Activated CD4-positive, alpha-beta T cell treated with anti-CD3 and anti-CD28 coated beads, Interleukin-2, amount 50 U/mL, for 48 hours (primary cell): ENCODE results near the gene GALNT7.
"Not testable (repeated sequence)": the region's sequence is repeated elsewhere in the genome, so short reads cannot be mapped to it uniquely, and the experiment has no call there.

ENCODE experiments used
- DNase-seq, 2 experiments: peaks; one replicate each; pipeline ENCODE4 v3.0.0-alpha.2; 2020

Gene GALNT7

DNA sequence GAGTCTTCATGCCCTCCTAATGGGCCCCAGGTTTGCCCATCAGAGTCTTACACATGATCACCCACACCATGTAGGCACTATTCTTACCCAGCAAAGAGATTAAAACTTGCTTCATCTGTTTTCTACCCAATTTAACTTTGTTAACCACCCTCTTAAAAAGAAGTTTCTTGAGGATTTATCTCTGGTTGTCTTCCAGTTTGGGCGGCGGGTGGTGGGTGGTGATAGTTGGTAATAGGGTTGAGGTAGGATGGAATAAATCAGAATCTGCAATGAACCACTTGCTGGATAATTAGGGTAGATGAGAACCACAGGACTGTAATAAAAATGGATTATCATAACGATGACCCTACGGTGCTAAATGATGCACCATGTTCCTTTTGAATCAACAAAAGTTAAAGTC is 30.9 kb downstream of the GALNT7 start:
- no peak for DNase-seq

DNA sequence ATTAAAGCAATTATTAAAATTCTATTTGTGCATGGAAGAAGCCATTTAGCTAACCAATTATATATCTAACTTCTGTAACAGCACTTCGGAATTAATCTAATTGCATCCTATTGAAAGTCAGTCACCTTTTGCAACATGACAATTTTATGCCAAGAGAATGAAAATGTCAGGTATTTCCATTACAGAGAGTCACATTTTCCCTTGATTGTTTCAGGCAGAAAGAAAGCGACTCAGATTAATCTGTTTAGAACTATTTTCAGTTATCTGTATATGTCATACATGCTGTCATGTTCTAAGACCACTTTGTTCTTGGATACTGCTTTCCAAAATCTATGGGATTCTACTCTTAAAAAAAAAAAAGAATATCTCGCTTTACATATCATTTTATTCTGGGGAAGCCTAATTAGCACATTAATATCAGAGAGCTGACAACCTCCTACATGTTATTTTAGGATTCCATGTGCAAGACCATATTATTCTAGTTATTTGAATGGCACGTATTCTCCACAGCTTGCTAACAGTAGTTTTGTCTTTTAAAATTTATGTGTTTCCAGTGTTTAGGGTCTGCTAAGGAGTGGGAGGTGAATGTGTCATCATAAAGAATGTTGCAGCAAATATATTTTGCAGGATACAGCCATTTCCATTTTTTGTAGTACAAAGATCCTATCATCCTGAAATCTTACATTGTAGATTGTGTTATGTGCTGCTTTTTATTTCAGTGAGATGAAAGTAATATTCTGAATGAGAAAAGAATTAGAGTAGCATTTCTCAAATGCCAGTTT is 31.7 kb downstream of the GALNT7 start:
- DNase-seq: no peak

DNA sequence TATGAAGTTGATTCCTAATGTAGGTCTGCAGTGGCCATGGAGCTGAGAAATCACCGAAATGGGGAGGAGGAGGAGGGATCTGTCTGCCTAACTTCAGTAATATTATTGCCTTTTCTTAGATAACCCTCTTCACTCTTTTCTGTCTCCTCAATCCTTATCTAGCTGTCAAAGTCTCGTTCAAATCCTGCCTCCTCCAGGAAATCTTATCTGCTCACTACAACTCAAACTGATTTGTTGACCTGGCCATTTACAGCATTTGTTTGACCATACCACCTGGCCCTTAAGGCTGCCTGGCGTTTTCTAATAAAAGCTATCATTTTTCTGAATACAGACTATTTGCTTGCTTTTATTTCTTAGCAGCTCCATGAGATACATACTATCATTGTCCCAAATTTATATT is 33.8 kb downstream of the GALNT7 start:
- no peak for DNase-seq

DNA sequence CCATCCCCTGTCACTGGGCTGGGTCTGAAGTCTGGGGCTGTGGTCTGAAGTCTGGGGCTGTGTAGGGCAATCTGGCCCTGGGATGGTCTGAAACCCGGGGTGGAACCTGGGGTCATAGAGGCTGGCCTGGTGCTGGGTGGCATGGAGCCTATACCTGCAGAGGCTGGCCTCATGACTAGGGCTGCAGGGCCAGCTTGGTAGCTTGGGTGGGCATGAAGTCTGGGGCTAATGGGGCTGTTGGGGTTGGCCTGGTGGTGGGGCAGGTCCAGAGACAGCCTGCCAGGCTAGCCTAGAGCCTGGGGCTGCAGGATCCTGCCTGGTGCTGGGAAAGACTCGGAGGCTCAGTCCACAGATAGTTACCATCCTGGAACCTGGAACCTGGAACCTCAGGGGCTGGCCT is 37.0 kb downstream of the GALNT7 start:
- DNase-seq: no peak

DNA sequence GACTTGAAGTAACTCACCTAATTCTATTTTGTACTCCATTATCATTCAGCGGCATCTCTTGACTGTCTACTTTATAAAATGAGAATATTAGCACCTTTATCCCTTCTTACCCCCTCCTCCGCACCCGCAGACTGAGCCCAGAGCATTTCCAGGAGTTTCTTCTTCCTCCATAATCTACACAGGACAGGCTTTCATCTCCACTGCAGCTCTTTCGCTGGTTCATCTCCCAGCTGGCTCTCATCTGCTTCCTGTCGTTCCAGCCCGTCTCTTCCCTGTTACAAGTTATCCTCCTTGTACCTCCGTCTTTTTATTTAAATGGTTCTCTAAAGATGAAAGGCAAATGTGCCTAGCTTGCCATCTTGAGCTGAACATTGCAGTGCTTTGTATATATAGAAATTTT is 39.8 kb downstream of the GALNT7 start:
- DNase-seq: no peak

DNA sequence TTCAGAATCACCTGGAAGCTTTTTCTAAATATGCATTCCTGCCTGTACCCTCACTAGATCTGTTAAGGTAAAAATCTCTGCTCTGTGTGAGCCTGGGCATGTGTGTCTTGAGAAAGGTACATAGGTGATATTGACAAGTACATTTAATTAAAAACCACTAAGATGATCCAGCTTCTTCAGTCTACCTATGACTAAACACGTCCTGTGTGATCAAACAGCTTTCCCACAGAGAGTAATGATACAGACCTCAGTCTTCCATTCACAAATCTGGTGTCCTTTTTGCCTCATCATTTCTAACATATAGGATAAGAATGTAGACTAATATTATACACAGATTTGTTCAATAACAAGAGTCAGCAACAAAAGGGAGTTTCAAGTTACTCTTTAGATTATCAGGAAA is 42.6 kb downstream of the GALNT7 start:
- DNase-seq: no peak

DNA sequence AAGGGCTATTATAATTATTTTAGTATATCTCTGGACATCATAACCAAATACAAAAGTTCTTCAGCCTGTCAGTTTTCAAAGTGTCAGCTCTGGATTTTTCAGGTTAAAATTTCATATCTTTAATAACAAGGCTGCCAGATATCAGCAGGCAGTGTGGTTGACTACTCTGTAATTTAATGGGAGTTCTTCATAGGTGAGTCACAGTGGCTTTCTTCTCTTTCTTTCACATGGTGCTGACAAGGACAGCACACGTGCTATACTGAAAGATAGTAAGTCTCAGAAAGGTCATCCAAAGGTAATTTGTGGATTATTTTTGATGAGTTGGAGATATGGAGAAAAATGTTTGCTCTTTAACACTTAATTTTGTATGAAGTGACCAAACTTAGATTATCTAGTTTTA is 43.2 kb downstream of the GALNT7 start:
- DNase-seq: no peak

DNA sequence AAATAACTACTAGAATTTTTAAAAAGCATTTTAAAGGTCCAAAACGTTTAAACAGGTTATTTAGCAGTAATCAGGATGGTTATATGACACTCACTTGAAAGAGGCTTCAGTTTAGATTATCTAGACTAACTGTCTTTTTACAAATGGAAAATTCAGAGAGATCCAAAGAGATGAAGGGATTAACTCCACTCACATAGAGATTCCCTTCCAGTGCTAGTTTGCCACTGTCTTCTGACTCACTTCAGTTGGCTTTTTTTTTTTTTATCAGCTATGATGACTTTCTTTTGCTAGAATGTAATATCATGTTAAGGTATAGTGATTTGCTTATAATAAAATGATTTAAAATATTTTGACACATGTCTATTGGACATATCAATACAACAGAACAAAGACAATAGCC is 43.8 kb downstream of the GALNT7 start:
- no peak for DNase-seq

DNA sequence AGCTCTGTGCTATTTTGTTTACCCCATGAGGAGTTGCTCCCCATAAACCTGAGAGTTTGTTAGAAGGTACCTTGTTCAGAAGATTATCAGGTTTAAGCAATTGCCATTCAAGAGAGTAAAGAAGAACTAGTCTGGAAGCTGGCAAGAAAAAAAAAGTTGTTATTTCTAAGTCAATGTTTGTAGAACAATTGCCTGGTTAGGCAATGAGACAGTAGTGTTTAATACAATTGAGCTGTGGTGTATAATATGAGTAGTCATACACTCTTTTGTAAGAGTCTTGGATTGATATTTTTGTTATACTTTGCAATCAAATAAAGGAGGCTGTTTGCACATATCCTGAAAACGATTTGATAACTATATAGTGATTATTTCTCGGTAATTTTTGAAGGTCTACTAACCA is 44.7 kb downstream of the GALNT7 start:
- DNase-seq: no peak

DNA sequence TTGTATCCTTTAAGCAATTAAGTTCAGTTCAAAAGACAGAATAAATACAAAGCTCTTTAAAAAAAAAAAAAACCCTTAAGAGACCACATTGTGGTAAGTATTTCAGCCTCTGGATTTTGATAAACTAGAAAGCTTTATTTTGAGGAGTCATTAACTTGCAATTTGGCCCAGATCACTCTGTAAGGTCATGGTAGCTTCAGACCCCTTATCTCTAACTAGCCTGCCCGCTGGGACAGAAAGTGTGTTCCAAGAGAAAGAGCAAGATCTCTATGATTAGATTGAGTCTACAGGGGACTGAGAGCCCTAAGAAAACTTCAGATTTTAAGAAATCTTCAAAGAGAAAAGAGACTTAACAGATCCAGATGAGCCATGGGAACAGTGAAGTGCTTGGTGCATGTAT is 45.6 kb downstream of the GALNT7 start:
- no peak for DNase-seq

DNA sequence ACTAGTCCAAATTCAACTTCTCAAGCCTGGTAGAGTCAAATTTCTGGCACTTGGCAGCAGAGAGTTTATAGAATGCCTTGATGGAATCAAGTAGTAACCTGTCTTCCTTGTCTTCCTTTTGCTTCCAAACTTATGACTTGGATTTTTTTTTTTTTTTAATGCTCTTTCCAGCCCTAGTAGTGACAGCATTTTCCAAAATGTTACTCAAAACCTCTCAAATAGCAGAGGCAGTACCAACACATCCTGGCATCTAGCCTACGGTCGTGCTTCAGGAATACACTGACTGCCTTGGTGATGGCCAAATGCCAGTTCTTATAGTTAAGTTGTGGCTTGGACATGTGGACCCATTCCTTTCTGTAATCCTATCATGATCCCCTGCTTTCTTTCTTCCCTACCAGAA is 46.0 kb downstream of the GALNT7 start:
- DNase-seq: no peak

DNA sequence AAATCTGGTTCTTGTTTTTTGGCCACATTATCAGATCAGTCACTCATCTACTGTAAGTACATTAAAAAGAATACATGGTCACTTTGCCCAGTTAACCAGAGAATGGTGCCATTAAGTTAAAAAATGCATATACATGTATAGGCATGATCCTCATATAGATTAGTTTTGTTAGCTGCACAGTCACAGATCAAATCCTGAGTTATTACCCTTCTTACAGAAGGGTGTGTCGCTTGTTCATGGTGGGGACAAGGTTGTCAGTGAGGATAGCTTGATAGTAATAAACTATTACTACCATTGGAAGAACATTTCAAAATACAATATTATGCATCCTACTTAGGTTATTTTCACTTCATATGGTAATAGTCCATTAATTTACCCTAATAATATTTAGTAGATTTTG is 48.5 kb downstream of the GALNT7 start:
- DNase-seq: no peak

DNA sequence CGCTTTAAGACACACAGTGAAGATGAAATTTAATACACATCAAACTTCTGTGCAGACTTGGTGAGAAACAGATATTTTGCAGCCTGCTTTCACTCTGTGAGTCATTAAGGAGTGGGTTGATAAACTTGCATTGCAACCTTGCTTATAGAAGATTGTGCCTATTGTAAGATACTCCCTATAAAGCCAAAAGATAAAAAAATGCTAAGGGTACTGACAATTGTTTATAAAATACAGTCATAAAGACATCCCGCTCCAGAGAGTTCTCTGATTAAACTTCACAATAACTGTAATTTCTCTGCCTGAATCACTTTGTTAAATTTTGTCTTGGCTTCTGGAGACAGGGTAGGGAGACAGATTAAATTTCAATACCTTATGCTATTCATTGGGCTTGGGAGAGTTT is 49.1 kb downstream of the GALNT7 start:
- DNase-seq: no peak

DNA sequence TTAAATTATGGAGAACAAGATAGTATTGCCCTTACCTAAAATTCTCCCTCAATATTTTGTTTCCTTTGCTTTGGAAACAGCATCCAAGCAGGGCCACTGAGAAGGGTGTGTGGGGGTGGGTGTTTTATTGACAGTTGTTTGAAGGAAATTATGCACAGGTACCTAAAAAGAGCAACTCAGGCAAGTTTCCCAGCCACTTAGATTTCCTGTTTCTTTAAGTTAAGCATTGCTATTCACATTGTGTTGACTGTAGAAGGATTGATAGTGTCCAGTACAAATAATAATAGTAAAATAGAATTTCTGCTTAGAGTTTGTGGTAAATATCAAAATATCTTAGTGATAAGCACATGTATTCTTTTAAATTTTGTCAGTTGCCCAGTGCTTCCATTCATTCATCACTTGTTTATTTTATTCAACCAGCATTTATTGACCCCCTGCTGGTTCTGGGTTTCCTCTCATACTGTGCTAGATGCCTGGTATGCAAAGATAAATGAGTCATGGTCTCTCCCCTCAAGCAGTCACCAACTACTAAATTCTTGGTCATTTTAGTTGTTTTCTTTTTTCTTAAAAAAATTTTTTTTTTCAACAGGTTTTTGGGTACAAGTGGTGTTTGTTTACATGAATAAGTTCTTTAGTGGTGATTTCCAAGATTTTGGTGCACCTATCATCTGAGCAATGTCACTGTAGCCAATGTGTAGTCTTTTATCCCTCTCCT is 50.0 kb downstream of the GALNT7 start:
- no peak for DNase-seq

DNA sequence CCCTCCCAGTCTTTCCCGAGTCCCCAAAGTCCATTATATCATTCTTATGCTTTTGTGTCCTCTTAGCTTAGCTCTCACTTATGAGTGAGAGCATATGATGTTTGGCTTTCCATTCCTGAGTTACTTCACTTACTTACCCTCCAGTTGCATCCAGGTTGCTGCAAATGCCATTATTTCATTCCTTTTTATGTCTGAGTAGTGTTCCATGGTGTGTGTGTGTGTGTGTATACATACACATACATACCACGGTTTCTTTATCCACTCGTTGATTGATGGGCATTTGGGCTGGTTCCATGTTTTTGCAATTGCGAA is 50.5 kb downstream of the GALNT7 start:
- DNase-seq: not testable (repeated sequence)

DNA sequence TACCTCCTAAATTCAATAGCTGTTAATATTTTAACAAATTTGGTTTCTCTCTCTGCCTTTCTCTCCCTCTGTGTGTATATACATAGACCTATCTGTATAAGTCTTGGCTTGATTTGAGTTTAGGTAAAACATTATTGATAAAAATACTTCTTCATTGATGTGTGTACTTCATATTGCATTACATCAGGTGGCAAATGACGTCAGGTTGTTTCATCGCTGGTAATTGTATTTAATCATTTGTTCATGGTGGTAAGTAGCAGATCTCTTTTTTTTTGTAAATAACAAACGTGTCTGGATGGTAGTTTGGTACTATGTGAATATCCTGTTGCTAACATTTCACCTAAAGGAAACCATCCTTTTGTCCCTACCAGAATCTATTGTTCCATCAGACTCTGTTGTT is 55.1 kb downstream of the GALNT7 start:
- no peak for DNase-seq

DNA sequence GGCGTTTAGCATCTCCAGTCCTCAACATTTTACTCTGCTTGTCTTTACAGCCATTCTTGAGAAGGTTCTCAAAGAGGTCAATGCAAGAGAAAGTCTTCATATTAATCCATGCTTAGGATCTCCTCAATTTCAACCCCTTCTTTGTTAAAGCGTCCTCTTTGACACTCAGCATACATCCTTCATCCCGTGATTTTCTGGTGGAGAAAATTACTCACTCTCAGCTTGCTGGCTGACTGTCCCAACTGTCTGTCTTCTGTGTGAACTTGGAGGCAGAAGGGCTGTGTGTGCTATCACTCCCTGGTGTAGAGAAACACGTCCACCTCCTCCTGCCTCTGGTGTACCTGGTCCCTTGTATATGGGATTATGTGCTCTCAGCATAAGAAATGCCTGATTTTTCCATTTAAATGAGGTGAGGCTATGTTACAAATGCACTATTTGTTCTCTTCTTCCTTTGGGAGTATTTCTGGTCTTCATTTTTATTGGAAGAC is 57.8 kb downstream of the GALNT7 start:
- no peak for DNase-seq

DNA sequence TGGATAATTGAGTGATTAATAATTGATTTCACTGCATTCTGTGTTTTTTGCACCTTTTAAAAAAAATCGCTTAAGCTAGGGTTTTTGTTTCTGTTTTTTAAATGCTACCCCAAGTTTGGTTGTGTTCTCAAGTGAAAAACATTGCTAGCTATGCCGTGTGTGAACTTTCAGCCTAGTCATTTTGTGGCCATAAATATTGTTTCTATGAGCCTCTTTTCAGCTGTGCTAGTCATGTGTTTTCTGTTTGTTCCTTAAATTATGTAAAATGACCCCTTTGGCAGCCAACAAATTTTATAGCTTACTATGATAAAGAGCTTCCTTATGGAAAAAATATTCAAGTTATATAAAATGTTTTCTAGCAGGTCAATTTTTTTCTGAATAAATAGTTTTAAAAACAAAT is 59.1 kb downstream of the GALNT7 start:
- no peak for DNase-seq

DNA sequence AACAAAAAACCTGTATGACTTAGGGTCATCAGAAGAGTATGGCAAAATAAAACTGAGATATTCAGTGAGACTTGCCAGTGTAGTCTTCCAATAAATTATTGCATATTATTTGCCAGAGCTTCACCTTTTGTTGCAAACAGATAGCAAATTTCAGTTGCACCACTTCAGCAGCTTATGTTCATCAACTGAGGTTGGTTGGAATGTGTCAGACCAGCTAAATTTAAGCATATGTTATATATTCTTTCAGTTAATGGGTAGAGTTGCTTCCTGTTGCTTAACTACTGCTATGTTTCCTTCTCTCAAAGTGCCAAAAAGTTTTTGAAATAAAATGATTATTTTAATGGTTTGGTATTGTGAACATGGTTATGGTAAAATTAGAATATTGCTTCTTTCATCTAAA is 61.5 kb downstream of the GALNT7 start:
- DNase-seq: no peak

DNA sequence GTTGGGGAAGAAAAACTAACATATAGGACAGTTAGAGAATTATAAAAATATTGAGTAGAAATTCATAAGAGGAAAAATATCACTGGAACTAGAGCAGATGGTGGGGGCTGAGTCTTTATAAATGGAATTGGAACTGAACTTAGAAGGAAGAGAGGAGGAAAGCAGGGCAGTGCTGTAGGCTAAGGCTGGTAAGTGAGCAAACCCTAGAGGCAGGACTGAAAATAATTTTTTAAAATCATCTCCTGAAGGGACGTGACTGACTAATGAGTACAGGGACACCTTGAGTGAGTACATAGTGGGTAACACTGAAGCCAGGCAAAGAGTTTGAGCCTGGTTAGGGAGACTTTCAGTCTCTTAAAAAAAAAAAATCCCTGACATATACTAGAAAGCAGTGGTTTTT is 63.3 kb downstream of the GALNT7 start:
- DNase-seq: no peak

DNA sequence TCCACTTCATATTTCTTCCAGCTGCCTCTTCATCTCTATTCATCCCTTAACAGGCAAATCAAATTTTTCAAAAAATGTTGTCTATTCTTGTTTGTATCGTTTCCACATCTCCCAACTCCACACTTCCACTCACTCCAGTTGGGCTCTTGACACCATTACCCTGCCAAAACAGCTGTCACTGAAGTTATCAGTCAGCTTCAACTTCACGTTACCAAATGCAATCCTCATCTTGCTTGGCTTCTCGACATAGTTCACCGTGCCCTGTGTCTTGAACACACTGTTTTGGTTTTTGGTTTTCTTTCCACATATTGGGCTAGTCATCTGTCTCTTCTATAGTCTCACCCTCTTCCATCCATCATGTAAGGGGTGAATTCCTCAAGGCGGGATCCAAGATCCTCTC is 65.2 kb downstream of the GALNT7 start:
- no peak for DNase-seq

DNA sequence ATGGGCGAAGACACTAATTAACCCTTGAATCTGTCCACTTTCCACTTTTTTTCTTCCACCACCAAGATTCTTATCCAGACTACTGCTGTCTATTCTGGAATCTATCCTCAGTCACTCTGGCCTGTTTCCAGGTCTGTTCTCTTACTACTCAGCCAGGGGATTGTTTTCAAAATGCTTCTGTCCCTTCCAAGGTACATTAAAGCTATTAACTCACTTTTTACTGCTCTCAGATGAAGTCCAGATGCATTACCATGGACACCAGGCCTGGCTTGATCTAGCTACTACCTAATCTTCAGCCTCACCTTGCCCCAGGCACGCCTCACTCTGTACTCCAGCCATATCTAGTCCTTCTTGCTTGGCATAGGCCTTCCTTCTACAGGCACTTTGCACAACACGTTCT is 66.4 kb downstream of the GALNT7 start:
- no peak for DNase-seq

DNA sequence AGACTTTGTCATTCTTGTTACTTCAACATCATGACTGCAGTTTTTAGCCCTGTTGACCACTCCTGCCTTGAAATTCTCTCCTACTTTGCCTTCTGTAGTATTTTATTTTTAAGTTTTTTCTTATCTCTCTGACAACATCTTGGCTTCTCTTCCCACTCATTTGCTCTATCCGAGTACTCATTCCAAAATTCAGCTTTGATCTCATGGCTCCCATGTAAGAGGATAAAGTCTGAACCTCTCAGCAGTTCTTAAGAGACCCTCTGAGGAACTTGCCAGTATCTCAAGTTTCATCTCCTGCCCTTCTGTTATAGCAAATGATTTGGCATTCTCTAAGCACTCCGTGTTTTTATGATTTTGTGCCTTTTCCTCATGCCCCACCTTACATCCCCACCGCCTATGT is 67.7 kb downstream of the GALNT7 start:
- DNase-seq: no peak

DNA sequence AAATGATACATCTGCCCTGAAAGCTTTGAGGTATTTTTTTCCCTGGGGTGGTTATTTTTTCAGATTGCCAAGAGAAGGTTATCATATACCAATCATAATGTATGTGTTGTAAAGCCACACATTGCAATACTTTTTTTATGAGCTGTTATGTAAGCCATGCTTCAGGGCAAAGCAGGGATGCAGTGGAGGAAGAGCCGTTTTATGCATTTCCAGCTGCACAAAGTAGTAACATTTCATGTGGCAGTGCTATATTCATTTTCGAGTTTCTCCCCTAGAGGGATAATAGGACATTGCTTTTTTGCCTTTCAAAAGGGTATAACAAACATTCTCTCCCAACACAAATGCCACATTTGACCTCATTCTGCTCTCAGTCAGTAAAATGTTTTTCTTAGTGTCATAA is 68.5 kb downstream of the GALNT7 start:
- no peak for DNase-seq

DNA sequence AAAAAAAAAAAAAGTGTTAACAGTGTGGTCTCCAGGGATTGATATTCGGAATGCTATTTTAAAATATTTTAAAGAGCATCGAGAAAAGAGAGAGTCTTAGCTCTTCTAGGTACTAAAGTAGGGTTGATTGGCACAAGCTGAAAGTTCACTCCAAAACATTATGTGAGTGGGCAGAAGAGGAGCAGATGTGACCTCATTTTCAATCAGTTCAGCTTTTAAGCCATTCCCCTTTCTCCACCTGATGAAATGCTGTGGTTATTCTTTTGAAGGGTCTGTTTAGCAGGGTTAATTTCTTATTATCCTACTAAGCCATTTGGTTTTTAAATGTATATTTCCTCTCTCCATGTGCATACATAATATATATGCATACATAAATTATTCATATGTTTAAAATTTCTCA is 69.2 kb downstream of the GALNT7 start:
- no peak for DNase-seq
